ENCODE measurements around the gene SPSB4.
A peak's percentile ranks its signal among the peaks of the same experiment; 100 is the strongest.

SPSB4 gene

GRCh38 chr3:141093971-141094684 lies 43.0 kb downstream of the SPSB4 start:
- no peak overlapping the region for H3K4me3 ChIP-seq (ENCODE audit: low read depth, low read length)
- peak; percentile 42 for DNase-seq (ENCODE audit: low read depth, low spot score)
- no peak for TF ChIP-seq CTCF (IDR thresholded peaks at IDR 0.05; ENCODE audit: low read depth, low read length)
- in situ Hi-C loops (cut with HindIII; ENCODE audit: low sequenced_read_pairs): no loop called here

DNA sequence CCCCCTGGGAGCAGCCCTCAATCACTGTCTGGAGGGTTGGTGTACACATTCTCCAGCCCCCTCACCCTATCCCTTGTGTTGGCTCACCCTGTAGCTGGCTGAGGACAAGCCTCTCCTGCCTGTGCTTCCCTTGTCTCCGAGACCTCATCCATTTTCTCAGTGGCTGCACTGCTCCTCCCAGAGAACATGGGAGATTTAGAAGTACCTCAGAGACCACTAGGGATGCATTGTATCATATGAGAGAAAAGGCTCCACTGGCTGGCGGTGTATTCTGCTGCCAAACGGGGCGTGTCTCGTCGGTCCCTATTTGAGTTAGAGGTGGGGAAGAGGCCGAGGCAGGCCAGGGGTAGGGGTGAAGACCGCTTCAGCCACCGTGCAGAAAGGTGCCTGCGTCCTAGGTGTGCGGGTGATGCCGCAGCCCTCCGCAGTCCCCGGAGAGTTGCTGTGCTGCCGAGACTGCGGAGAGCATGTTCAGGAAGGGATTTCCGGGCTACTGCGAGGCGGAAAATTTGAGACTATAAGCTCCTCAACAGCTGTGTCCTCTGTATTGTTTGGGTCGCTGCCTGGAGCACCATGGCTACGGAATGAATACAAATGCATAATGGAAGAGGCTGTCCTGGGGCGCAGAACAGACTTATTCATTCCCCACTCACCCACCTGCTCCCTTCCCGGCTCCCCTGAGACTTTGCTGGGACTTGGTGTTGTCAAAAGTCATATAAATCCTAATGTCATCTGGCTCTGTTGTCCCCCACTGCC lies 43.8 kb downstream of the SPSB4 start:
- no peak for TF ChIP-seq CTCF (IDR thresholded peaks at IDR 0.05; ENCODE audit: low read depth, low read length)
- in situ Hi-C loops (cut with HindIII; ENCODE audit: low sequenced_read_pairs): no loop called here
- peak; percentile 79 for DNase-seq (ENCODE audit: low read depth, low spot score)
- H3K4me3 ChIP-seq (ENCODE audit: low read depth, low read length): peak overlapping the region; percentile 12

DNA sequence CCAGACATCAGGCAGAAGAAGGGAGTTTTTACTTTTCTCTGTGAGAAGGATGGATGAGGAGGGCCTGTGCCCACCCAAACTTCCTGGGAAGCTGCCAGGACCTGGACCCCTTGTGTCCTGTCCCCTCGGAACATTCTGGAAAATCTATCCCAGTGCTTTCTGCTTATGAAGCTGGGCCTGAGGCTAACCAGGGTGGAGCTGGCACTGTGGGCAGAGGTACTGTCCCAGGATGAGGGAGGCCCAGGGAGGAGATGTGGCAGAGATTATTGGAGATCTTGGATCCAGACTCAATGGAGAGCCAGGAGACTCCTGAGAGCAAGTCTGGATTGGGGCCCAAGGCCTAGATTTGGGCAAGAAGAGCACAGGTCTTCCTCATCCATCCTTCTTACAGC lies 44.4 kb downstream of the SPSB4 start:
- no peak for TF ChIP-seq CTCF (IDR thresholded peaks at IDR 0.05; ENCODE audit: low read depth, low read length)
- DNase-seq (ENCODE audit: low read depth, low spot score): no peak
- in situ Hi-C loops (cut with HindIII; ENCODE audit: low sequenced_read_pairs): no loop called here
- no peak overlapping the region for H3K4me3 ChIP-seq (ENCODE audit: low read depth, low read length)

DNA sequence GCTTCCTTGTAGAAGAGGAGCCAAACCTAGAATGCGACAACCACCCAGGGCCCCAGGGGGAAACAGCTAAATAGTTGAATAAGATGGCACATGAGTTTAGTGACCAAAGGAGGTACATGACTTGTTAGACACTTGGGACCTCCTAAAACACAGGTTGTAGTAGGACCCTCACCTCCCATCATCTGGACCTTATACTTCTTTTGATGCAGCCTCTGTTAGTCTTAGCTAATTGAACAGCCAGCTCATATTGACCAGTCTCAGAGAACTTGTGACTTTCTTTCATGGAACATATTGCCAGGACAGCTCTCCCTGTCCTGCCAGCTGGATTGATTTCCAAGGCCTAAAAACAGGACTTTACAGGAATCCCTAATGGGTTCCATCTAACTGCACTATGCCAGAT lies 45.0 kb downstream of the SPSB4 start:
- H3K4me3 ChIP-seq (ENCODE audit: low read depth, low read length): no peak overlapping the region
- DNase-seq (ENCODE audit: low read depth, low spot score): no peak
- no peak for TF ChIP-seq CTCF (IDR thresholded peaks at IDR 0.05; ENCODE audit: low read depth, low read length)
- in situ Hi-C loops (cut with HindIII; ENCODE audit: low sequenced_read_pairs): no loop called here

DNA sequence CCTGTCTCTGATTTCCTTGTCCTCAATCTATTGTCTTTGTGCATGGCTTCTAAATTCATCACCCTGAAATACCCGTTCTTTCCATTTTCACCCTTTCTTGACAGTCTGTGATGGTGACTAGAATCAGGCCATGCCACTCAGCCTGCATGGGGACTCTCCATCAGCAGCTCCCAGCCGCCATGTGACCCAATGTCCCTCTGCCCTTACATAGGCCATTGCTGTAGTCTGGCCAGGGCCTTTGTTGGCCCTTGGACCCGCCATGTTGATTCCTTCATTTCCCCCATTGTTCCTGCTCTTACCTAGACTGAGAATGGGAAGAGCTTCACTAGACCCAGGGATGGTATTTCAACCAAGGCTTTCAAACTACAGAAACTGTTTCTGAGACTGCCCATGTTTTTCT lies 45.8 kb downstream of the SPSB4 start:
- in situ Hi-C loops (cut with HindIII; ENCODE audit: low sequenced_read_pairs): no loop called here
- no peak for DNase-seq (ENCODE audit: low read depth, low spot score)
- no peak for TF ChIP-seq CTCF (IDR thresholded peaks at IDR 0.05; ENCODE audit: low read depth, low read length)
- H3K4me3 ChIP-seq (ENCODE audit: low read depth, low read length): no peak overlapping the region

DNA sequence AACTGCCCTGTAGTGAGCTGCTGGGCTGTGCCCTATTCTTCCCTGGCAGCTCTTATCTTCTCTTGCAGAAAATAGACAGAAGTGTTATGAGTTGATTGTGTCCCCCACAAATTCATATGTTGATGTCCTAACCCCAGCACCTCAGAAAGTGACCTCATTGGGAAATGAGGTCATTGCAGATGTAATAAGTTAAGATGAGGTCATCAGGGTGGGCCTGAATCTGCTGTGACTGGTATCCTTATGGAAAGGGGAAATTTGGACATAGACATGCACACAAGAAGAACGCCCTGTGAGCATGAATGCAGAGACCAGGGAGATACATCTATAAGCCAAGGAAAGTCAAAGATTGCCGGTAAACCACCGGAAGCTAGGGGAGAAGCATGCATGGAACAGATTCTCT lies 49.0 kb downstream of the SPSB4 start:
- in situ Hi-C loops (cut with HindIII; ENCODE audit: low sequenced_read_pairs): no loop called here
- DNase-seq (ENCODE audit: low read depth, low spot score): no peak
- H3K4me3 ChIP-seq (ENCODE audit: low read depth, low read length): no peak overlapping the region
- no peak for TF ChIP-seq CTCF (IDR thresholded peaks at IDR 0.05; ENCODE audit: low read depth, low read length)

All from astrocyte of the spinal cord (primary cell).